ENCODE data around the gene ZNF514.
A peak's percentile ranks its signal among the peaks of the same experiment; 100 is the strongest.
"Not testable (repeated sequence)": the region's sequence is repeated elsewhere in the genome, so short reads cannot be mapped to it uniquely, and the experiment has no call there.

Gene ZNF514

GRCh38 chr2:95159690-95160449 is at the start of gene ZNF514:
Gene ZNF514, minus strand, starts transcription at chr2:95159848. Its CDS starts 6,595 bp downstream, at chr2:95153253.
- intact Hi-C loops (cut with micrococcal nuclease) = no loop called here
- H3K9me3 Mint-ChIP-seq = peaks cover 26% of the 10 kb centered on the region
- H3K4me1 Mint-ChIP-seq (ENCODE audit: low read depth) = peaks cover 21% of the 10 kb centered on the region
- peak within 1 kb of the TSS; percentile 87 for H3K4me3 Mint-ChIP-seq
- no peaks in the 10 kb centered on the region for H3K27me3 Mint-ChIP-seq
- H3K27ac Mint-ChIP-seq = peak within 1 kb of the TSS; percentile 87
- H3K36me3 Mint-ChIP-seq (ENCODE audit: low read depth) = peaks cover 25% of the 10 kb centered on the region

- H3K4me3 Mint-ChIP-seq = peak overlapping the region; percentile 90
- H3K4me1 Mint-ChIP-seq (ENCODE audit: low read depth) = peaks cover 12% of the 10 kb centered on the region
- peak overlapping the region; percentile 91 for H3K27ac Mint-ChIP-seq
- intact Hi-C loops (cut with micrococcal nuclease) = no loop called here
- peaks cover 6% of the 10 kb centered on the region for H3K27me3 Mint-ChIP-seq
- peaks cover 51% of the 10 kb centered on the region for H3K9me3 Mint-ChIP-seq
- H3K36me3 Mint-ChIP-seq (ENCODE audit: low read depth) = peaks cover 53% of the 10 kb centered on the region
Observed at GRCh38 chr2:95208106-95208505, 48.5 kb upstream of the ZNF514 start.

- peaks cover 6% of the 10 kb centered on the region for H3K27me3 Mint-ChIP-seq
Observed at GRCh38 chr2:95207111-95207961, 47.7 kb upstream of the ZNF514 start, which contains the start of gene ZNF892. Gene ZNF892, plus strand, starts transcription at chr2:95207521. Its CDS starts 295 bp downstream, at chr2:95207816.

GRCh38 chr2:95206096-95206495 is 46.4 kb upstream of the ZNF514 start:
- Mint-ChIP-seq H3K27me3 (peaks cover 6% of the 10 kb centered on the region), H3K4me1 (ENCODE audit: low read depth) (peaks cover 12% of the 10 kb centered on the region), H3K9me3 (peaks cover 35% of the 10 kb centered on the region), H3K36me3 (ENCODE audit: low read depth) (peaks cover 32% of the 10 kb centered on the region), H3K27ac (no peak overlapping the region), H3K4me3 (no peak overlapping the region)
- intact Hi-C loops (cut with micrococcal nuclease) = no loop called here

More at GRCh38 chr2:95207111-95207961, 47.7 kb upstream of the ZNF514 start, which contains the start of gene ZNF892:
- H3K36me3 Mint-ChIP-seq (ENCODE audit: low read depth) = peaks cover 45% of the 10 kb centered on the region
- intact Hi-C loops (cut with micrococcal nuclease) = loop anchor here (1.0 kb wide), 2 partner anchors 42 to 86 kb away; partner anchors contain the start of genes MRPS5 and ZNF2
- peaks cover 12% of the 10 kb centered on the region for H3K4me1 Mint-ChIP-seq (ENCODE audit: low read depth)
- H3K27ac Mint-ChIP-seq = peak within 1 kb of the TSS; percentile 91
- H3K9me3 Mint-ChIP-seq = peaks cover 44% of the 10 kb centered on the region
- peak within 1 kb of the TSS; percentile 90 for H3K4me3 Mint-ChIP-seq

- intact Hi-C loops (cut with micrococcal nuclease) = no loop called here
- H3K4me3 Mint-ChIP-seq = no peak overlapping the region
- peaks cover 18% of the 10 kb centered on the region for H3K36me3 Mint-ChIP-seq (ENCODE audit: low read depth)
Observed at GRCh38 chr2:95204396-95204795, 44.7 kb upstream of the ZNF514 start.

GRCh38 chr2:95203911-95204310 is 44.3 kb upstream of the ZNF514 start:
- H3K27ac Mint-ChIP-seq = no peak overlapping the region
- H3K4me3 Mint-ChIP-seq = no peak overlapping the region
- peaks cover 21% of the 10 kb centered on the region for H3K9me3 Mint-ChIP-seq
- intact Hi-C loops (cut with micrococcal nuclease) = no loop called here
- peaks cover 13% of the 10 kb centered on the region for H3K36me3 Mint-ChIP-seq (ENCODE audit: low read depth)
- peaks cover 6% of the 10 kb centered on the region for H3K27me3 Mint-ChIP-seq
- peaks cover 12% of the 10 kb centered on the region for H3K4me1 Mint-ChIP-seq (ENCODE audit: low read depth)

More at GRCh38 chr2:95204396-95204795, 44.7 kb upstream of the ZNF514 start:
- H3K9me3 Mint-ChIP-seq = peaks cover 26% of the 10 kb centered on the region
- H3K27ac Mint-ChIP-seq = no peak overlapping the region
- peaks cover 12% of the 10 kb centered on the region for H3K4me1 Mint-ChIP-seq (ENCODE audit: low read depth)
- peaks cover 6% of the 10 kb centered on the region for H3K27me3 Mint-ChIP-seq

GRCh38 chr2:95192956-95193355 is 33.3 kb upstream of the ZNF514 start:
- H3K9me3 Mint-ChIP-seq; H3K36me3 Mint-ChIP-seq (ENCODE audit: low read depth); H3K27ac Mint-ChIP-seq; H3K4me3 Mint-ChIP-seq; intact Hi-C loops (cut with micrococcal nuclease); H3K27me3 Mint-ChIP-seq; H3K4me1 Mint-ChIP-seq (ENCODE audit: low read depth): not testable (repeated sequence)

GRCh38 chr2:95185973-95186372 is 26.3 kb upstream of the ZNF514 start:
- H3K36me3 Mint-ChIP-seq (ENCODE audit: low read depth) = peaks cover 28% of the 10 kb centered on the region
- intact Hi-C loops (cut with micrococcal nuclease) = no loop called here
- H3K4me1 Mint-ChIP-seq (ENCODE audit: low read depth) = no peaks in the 10 kb centered on the region
- peaks cover 49% of the 10 kb centered on the region for H3K9me3 Mint-ChIP-seq
- H3K4me3 Mint-ChIP-seq = no peak overlapping the region
- H3K27me3 Mint-ChIP-seq = peaks cover 2% of the 10 kb centered on the region
- no peak overlapping the region for H3K27ac Mint-ChIP-seq

- H3K4me3 Mint-ChIP-seq = no peak overlapping the region
- no peak overlapping the region for H3K27ac Mint-ChIP-seq
- peaks cover 2% of the 10 kb centered on the region for H3K27me3 Mint-ChIP-seq
- no peaks in the 10 kb centered on the region for H3K4me1 Mint-ChIP-seq (ENCODE audit: low read depth)
- H3K36me3 Mint-ChIP-seq (ENCODE audit: low read depth) = peaks cover 35% of the 10 kb centered on the region
- H3K9me3 Mint-ChIP-seq = peaks cover 57% of the 10 kb centered on the region
- intact Hi-C loops (cut with micrococcal nuclease) = no loop called here
Observed at GRCh38 chr2:95185197-95185596, 25.5 kb upstream of the ZNF514 start.

GRCh38 chr2:95181774-95182173 is 22.1 kb upstream of the ZNF514 start:
- H3K27me3 Mint-ChIP-seq = no peaks in the 10 kb centered on the region
- no peak overlapping the region for H3K27ac Mint-ChIP-seq
- intact Hi-C loops (cut with micrococcal nuclease) = no loop called here
- H3K9me3 Mint-ChIP-seq = peaks cover 86% of the 10 kb centered on the region
- H3K4me3 Mint-ChIP-seq = no peak overlapping the region
- H3K36me3 Mint-ChIP-seq (ENCODE audit: low read depth) = peaks cover 68% of the 10 kb centered on the region
- H3K4me1 Mint-ChIP-seq (ENCODE audit: low read depth) = no peaks in the 10 kb centered on the region

- intact Hi-C loops (cut with micrococcal nuclease) = no loop called here
- Mint-ChIP-seq H3K9me3 (peaks cover 93% of the 10 kb centered on the region), H3K27ac (no peak overlapping the region)
Observed at GRCh38 chr2:95179451-95179850, 19.8 kb upstream of the ZNF514 start.

GRCh38 chr2:95174031-95174542 is 14.4 kb upstream of the ZNF514 start:
- H3K9me3 Mint-ChIP-seq = peaks cover 54% of the 10 kb centered on the region
- intact Hi-C loops (cut with micrococcal nuclease) = no loop called here
- H3K27ac Mint-ChIP-seq = no peak overlapping the region
- H3K36me3 Mint-ChIP-seq (ENCODE audit: low read depth) = peaks cover 46% of the 10 kb centered on the region
- no peak overlapping the region for H3K4me3 Mint-ChIP-seq
- H3K27me3 Mint-ChIP-seq = no peaks in the 10 kb centered on the region
- no peaks in the 10 kb centered on the region for H3K4me1 Mint-ChIP-seq (ENCODE audit: low read depth)

More at GRCh38 chr2:95179451-95179850, 19.8 kb upstream of the ZNF514 start:
- Mint-ChIP-seq H3K4me1 (ENCODE audit: low read depth) (no peaks in the 10 kb centered on the region), H3K4me3 (no peak overlapping the region), H3K27me3 (no peaks in the 10 kb centered on the region), H3K36me3 (ENCODE audit: low read depth) (peaks cover 88% of the 10 kb centered on the region)

GRCh38 chr2:95171902-95172301 is 12.3 kb upstream of the ZNF514 start:
- Mint-ChIP-seq H3K4me3 (no peak overlapping the region), H3K27me3 (no peaks in the 10 kb centered on the region), H3K36me3 (ENCODE audit: low read depth) (peaks cover 31% of the 10 kb centered on the region), H3K4me1 (ENCODE audit: low read depth) (peaks cover under 1% of the 10 kb centered on the region), H3K27ac (no peak overlapping the region), H3K9me3 (peaks cover 37% of the 10 kb centered on the region)
- intact Hi-C loops (cut with micrococcal nuclease) = no loop called here
